Breast epithelium (tissue), 4 donors: ENCODE measurements around the gene CACNB2. TPM values are rescaled to one million over a fixed set of nuclear protein-coding genes. Genes with fewer than 3 reads are reported as not detected.

Experiments
- DNase-seq, 2 donors: peaks; one replicate each; pipeline ENCODE4 v3.0.0-alpha.2; 2019; ENCODE audit warnings: low spot score in 2 of 2
- H3K27ac ChIP-seq, 2 donors: fragments of 200-600 bp; sonication (generic) in 1 of 2; one replicate each; pipeline ENCODE4 v1.5.1; 2016 to 2019; ENCODE audit warnings: mild to moderate bottlenecking in 1 of 2
- H3K27me3 ChIP-seq, 2 donors: fragments of 200-600 bp; sonication (generic) in 1 of 2; one replicate each; pipeline versions ENCODE4 v1.5.1 to v1.6.0; 2017 to 2019; ENCODE audit warnings: control low read depth in 1 of 2, mild to moderate bottlenecking in 1 of 2
- H3K36me3 ChIP-seq: fragments of 200-600 bp; one replicate; pipeline ENCODE4 v1.5.1; 2019
- H3K4me1 ChIP-seq, 2 donors: fragments of 200-600 bp; sonication (generic); one replicate each; pipeline ENCODE4 v1.5.1; 2016 to 2019; ENCODE audit warnings: control low read depth in 1 of 2
- H3K4me3 ChIP-seq, 3 donors: fragments of 200-600 bp; sonication (generic); 1 replicate in 2 of 3; 2 replicates in 1 of 3; pipeline ENCODE4 v1.5.1; 2016 to 2019; ENCODE audit warnings: mild to moderate bottlenecking in 3 of 3, moderate library complexity in 2 of 3
- H3K9me3 ChIP-seq, 2 donors: fragments of 200-600 bp; sonication (generic) in 1 of 2; one replicate each; pipeline ENCODE4 v1.5.1; 2016 to 2019; ENCODE audit warnings: control low read depth in 1 of 2
- POLR2A ChIP-seq: fragments of 450-650 bp; IDR thresholded peaks from one replicate; pipeline ENCODE4 v1.6.1; 2016; ENCODE audit warnings: antibody characterized with exemption, mild to moderate bottlenecking, moderate library complexity
- POLR2AphosphoS5 ChIP-seq, 3 donors: sonication (generic); formaldehyde crosslinking; IDR thresholded peaks; one replicate each; pipeline ENCODE4 v1.6.1; 2017; ENCODE audit warnings: antibody characterized with exemption in 3 of 3
- intact Hi-C: fragments of 100-400 bp; cut with DNase I; formaldehyde crosslinking; loops from one replicate; pipeline ENCODE4 v1.15.1; 2023; ENCODE audit warnings: low total_unique reads
- total RNA-seq, 3 donors: library from RNA; depleted of rRNA; stranded (reverse); fragments of >200 nt; gene quantifications; one replicate each; pipeline ENCODE4 v1.1.0, GENCODE V29; 2016
- TF ChIP-seq, protein P1 (sequence below), 3 donors: fragments of 450-650 bp; IDR thresholded peaks; one replicate each; pipeline ENCODE4 v1.5.1; 2016 to 2017; ENCODE audit warnings: antibody characterized with exemption in 3 of 3, mild to moderate bottlenecking in 3 of 3, moderate library complexity in 3 of 3

The CACNB2 gene
- total RNA-seq, 3 donors from 2014 or later: 0.48 to 8.9 (median 7.5) TPM

DNA sequence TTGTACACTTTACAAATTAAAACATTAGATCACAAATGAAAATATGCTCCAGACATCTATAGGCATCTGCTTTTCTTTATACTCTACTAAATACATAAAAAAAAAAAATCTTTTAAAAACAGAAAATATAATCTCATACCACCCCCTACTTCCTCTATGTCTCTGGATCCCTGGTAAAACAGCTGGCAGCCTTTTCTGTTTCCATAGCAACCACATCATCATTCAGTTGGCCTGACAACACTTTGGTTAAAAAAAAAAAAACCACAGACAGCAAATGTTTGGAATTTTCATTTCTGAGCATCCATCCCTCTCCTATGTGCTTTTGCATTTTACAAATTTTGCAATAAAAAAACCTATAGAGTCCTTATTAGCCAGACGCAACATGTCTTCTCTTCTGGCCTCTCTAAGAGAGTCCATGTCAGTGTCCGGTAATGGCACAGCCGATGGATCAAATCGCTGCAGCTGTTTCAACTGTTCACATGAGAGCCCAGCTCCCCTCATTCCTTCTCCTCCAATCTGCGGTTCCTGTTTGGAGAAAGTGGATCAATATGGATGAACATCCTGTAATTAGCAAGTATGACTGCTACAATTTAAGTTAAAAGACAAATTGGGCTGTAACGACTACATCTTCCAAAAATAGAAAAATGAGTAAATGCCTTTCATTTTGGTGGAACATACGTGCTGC, 405.5 kb downstream of the CACNB2 start:
- H3K4me1 ChIP-seq: no peaks in the 10 kb centered on the region
- intact Hi-C loops: no loop called here

DNA sequence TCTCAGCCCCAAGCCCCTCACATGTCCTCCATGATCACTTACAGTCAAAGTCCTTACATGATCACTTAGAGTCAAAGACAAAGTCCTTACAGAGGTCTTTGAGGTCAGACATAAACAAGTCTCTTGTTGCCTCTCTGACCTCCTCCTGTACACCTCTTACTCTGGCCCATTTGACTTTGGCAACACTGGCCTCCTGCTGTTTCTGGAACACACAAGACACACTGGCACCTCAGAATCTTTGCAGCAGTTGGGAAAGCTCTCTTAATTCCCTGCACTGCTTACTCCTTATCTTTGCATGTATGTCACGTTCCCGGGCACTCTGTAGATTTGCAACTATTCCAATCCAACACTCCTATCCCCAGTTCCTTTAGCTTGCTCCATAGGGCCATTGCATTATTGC, 408.9 kb downstream of the CACNB2 start:
- Histone ChIP-seq H3K27me3 (no peaks in the 10 kb centered on the region), H3K4me3 (no peak overlapping the region), H3K9me3 (no peaks in the 10 kb centered on the region), H3K27ac (no peak overlapping the region), H3K4me1 (no peaks in the 10 kb centered on the region), H3K36me3 (no peaks in the 10 kb centered on the region)
- DNase-seq: no peak
- TF ChIP-seq POLR2AphosphoS5 (IDR thresholded peaks at IDR 0.05) (no peak), POLR2A (no peak)
- TF ChIP-seq, protein P1, sequence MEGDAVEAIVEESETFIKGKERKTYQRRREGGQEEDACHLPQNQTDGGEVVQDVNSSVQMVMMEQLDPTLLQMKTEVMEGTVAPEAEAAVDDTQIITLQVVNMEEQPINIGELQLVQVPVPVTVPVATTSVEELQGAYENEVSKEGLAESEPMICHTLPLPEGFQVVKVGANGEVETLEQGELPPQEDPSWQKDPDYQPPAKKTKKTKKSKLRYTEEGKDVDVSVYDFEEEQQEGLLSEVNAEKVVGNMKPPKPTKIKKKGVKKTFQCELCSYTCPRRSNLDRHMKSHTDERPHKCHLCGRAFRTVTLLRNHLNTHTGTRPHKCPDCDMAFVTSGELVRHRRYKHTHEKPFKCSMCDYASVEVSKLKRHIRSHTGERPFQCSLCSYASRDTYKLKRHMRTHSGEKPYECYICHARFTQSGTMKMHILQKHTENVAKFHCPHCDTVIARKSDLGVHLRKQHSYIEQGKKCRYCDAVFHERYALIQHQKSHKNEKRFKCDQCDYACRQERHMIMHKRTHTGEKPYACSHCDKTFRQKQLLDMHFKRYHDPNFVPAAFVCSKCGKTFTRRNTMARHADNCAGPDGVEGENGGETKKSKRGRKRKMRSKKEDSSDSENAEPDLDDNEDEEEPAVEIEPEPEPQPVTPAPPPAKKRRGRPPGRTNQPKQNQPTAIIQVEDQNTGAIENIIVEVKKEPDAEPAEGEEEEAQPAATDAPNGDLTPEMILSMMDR (IDR thresholded peaks at IDR 0.05): no peak
- intact Hi-C loops: no loop called here

More for the DNA sequence above, 405.5 kb downstream of the CACNB2 start:
- no peaks in the 10 kb centered on the region for H3K36me3 ChIP-seq
- H3K4me3 ChIP-seq: no peak overlapping the region
- H3K9me3 ChIP-seq: no peaks in the 10 kb centered on the region
- H3K27ac ChIP-seq: no peak overlapping the region
- no peak for DNase-seq
- H3K27me3 ChIP-seq: no peaks in the 10 kb centered on the region
- TF ChIP-seq, protein P1 (IDR thresholded peaks at IDR 0.05): no peak
- TF ChIP-seq POLR2A (no peak), POLR2AphosphoS5 (IDR thresholded peaks at IDR 0.05) (no peak)

DNA sequence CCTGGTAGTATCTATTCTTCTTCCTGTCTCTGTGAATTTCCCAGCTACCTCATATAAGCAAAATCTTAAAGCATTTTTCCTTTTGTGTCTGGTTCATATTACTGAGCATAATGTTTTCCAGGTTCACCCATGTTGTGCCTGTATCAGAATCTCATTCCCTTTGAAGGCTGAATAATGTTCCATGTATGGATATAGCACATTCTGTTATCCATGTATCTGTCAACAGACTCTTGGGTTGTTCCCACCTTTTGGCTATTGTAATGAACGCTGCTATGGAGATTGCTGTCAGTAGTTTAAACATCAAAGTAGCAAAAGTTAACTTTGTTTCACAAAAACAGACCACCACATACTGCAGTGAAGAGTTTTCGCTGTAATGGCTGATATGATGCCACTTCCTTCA, 411.2 kb downstream of the CACNB2 start:
- TF ChIP-seq, protein P1 (IDR thresholded peaks at IDR 0.05): no peak
- TF ChIP-seq POLR2A: no peak
- no peak for TF ChIP-seq POLR2AphosphoS5 (IDR thresholded peaks at IDR 0.05)
- Histone ChIP-seq H3K27me3 (no peaks in the 10 kb centered on the region), H3K4me1 (no peaks in the 10 kb centered on the region), H3K9me3 (peaks cover 3 to 4% of the 10 kb centered on the region in 2 donors), H3K4me3 (no peak overlapping the region), H3K36me3 (no peaks in the 10 kb centered on the region), H3K27ac (no peak overlapping the region)
- no peak for DNase-seq
- intact Hi-C loops: no loop called here

DNA sequence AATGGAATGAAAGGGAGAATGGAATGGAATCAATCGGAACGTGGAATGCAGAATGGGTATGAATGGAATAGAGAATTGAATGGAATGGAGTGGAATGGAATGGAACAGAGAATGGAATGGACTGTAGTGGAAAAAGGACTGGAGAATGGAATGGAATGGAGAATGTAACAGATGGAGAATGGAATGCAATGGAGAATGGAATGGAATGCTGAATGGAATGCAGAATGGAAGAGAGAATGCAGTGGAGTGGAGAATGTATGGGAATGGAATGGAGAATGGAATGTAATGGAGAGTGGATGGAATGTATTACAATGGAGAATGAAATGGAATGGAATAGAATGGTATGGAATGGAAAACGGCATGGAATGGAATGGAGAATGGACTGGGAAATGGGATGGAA, 414.3 kb downstream of the CACNB2 start:
- Histone ChIP-seq H3K27ac (no peak overlapping the region), H3K27me3 (no peaks in the 10 kb centered on the region), H3K4me3 (no peak overlapping the region), H3K9me3 (peaks cover 7 to 9% of the 10 kb centered on the region in 2 donors), H3K4me1 (no peaks in the 10 kb centered on the region), H3K36me3 (no peaks in the 10 kb centered on the region)
- intact Hi-C loops: no loop called here
- no peak for DNase-seq
- TF ChIP-seq, protein P1 (IDR thresholded peaks at IDR 0.05): no peak
- no peak for TF ChIP-seq POLR2AphosphoS5 (IDR thresholded peaks at IDR 0.05)
- TF ChIP-seq POLR2A: no peak

DNA sequence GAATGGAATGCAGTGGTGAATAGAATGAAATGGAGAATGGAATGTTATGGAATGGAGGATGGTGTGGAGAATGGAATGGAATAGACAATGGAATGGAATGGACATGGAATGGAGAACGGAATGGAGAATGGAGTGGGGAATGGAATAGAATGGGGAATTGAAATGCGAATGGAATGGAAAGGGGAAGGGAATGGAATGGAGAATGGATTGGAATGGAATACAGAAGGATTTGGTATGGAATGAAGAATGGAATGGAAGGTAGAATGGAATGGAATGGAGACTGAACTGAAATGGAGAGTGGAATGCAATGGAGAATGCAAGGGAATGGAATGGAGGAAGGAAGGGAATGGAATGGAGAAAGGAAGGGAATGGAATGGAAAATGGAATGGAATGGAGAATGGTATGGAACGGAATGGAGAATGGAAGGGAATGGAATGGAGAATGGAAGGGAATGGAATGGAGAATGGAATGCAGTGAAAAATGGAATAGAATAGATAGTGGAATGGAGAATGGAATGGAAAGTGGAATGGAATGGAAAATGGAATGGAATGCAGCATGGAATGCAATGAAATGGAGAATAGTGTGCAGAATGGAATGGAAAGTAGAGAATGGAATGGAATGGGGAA, 416.4 kb downstream of the CACNB2 start:
- peaks cover 7 to 9% of the 10 kb centered on the region in 2 donors for H3K9me3 ChIP-seq
- no peak overlapping the region for H3K27ac ChIP-seq
- DNase-seq: no peak
- H3K27me3 ChIP-seq: no peaks in the 10 kb centered on the region
- no peak for TF ChIP-seq POLR2A
- TF ChIP-seq, protein P1 (IDR thresholded peaks at IDR 0.05): no peak
- TF ChIP-seq POLR2AphosphoS5 (IDR thresholded peaks at IDR 0.05): no peak
- H3K4me3 ChIP-seq: no peak overlapping the region
- no peaks in the 10 kb centered on the region for H3K4me1 ChIP-seq
- no peaks in the 10 kb centered on the region for H3K36me3 ChIP-seq
- intact Hi-C loops: no loop called here
